Measurements from ENCODE around the gene TNPO1. TPM values are rescaled to one million over a fixed set of nuclear protein-coding genes. Genes with fewer than 3 reads are reported as not detected.

The TNPO1 gene
- total RNA-seq, 2 experiments from 2014 or later = 105 to 107 TPM

DNA sequence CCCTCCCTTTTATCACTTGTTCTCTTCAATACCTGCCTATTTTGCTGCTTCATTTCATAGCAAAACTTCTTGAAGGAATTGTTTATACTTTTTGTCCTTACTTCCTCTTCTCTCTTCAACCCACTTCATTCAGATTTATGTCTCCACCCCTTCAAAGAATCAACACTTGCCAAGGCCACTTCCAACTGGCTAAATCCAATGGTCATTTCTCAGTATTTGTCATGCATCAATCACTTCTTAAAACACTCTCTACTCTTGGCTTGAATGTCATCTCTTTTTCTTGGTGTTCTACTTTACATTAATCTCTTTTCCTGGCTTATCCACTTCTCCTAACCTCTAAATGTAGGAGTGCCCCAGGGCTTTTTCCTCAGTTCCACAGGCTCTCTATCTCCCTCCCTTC is 131.0 kb downstream of the TNPO1 start:
- H3K27me3 Mint-ChIP-seq (ENCODE audit: low read depth) = peaks cover 18% of the 10 kb centered on the region
- no peak overlapping the region for H3K27ac Mint-ChIP-seq
- DNase-seq = no peak
- no peaks in the 10 kb centered on the region for H3K9me3 Mint-ChIP-seq
- no peaks in the 10 kb centered on the region for H3K4me1 Mint-ChIP-seq (ENCODE audit: low read depth)
- no peaks in the 10 kb centered on the region for H3K36me3 Mint-ChIP-seq (ENCODE audit: low read depth)
- CTCF ChIA-PET = no interaction called here
- intact Hi-C loops (cut with micrococcal nuclease) = no loop called here
- no peak overlapping the region for H3K4me3 Mint-ChIP-seq

DNA sequence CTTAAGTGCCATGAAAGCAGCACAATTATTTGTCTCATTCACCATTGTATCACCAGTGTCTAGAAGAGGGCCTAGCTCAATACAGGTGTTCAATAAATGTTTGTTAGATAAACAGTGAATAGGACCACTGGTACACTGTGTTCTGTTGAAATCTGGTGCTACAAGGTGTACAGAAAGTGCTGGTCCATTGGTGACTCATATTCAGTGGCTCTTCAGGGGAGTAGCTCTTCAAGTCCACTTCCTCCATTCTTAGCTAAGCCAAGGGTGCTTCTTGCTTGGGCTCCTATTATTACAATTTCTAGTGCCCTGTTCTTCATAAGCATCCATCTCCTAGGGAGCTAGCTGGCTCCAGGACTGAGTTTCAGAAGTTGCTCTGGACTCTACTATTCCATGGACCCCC is 133.0 kb downstream of the TNPO1 start:
- CTCF ChIA-PET = interaction anchor here (1.6 kb wide), 1 partner anchor 254 kb away, joined by 3 read pairs; no protein-coding TSS in a partner anchor
- H3K9me3 Mint-ChIP-seq = no peaks in the 10 kb centered on the region

DNA sequence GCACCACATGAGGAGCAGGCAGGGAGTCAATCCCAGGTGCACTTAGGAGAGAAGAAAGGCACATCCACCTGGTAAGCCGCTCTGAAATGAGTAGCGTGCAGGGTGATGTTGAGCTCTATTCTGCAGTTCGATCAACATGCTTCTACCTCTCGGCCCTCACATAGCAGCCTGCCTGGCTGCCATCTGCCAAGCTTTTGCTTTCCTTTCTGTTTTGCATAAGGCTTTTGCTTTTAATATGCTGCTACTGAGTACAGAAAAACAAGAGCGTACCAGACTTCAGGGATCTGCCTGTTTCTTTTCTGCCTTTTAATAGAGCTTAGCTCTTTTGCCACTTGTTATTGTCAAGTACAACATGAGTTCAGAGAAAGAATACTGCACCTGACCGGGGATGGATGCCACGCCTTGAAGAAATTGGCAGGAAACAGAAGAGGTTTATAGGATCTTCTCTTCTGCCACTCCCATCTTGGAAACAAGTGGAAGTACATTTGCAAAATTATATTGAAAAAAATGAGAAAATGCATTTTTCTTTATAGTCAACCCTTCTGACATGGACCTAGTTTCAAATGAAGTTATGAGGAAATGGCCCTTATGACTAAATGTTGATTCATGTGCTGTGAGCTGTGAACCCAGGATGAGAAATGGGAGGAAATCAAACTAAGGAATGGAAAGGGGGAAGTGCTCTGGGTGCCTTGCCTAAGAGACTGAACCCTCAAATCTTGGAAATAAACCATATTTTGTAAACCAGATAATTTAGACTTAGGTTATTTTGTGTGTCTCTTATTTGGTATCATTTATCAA is 135.4 kb downstream of the TNPO1 start:
- H3K4me3 Mint-ChIP-seq = no peak overlapping the region
- CTCF ChIA-PET = no interaction called here
- DNase-seq = no peak
- peaks cover 8% of the 10 kb centered on the region for H3K4me1 Mint-ChIP-seq (ENCODE audit: low read depth)
- no peaks in the 10 kb centered on the region for H3K36me3 Mint-ChIP-seq (ENCODE audit: low read depth)
- H3K9me3 Mint-ChIP-seq = no peaks in the 10 kb centered on the region
- intact Hi-C loops (cut with micrococcal nuclease) = no loop called here
- peaks cover 37% of the 10 kb centered on the region for H3K27me3 Mint-ChIP-seq (ENCODE audit: low read depth)
- H3K27ac Mint-ChIP-seq = no peak overlapping the region

More for the DNA sequence above, 133.0 kb downstream of the TNPO1 start:
- H3K36me3 Mint-ChIP-seq (ENCODE audit: low read depth) = no peaks in the 10 kb centered on the region
- no peak overlapping the region for H3K4me3 Mint-ChIP-seq
- H3K27ac Mint-ChIP-seq = no peak overlapping the region
- DNase-seq = no peak
- H3K4me1 Mint-ChIP-seq (ENCODE audit: low read depth) = no peaks in the 10 kb centered on the region
- H3K27me3 Mint-ChIP-seq (ENCODE audit: low read depth) = peaks cover 26% of the 10 kb centered on the region
- intact Hi-C loops (cut with micrococcal nuclease) = no loop called here

DNA sequence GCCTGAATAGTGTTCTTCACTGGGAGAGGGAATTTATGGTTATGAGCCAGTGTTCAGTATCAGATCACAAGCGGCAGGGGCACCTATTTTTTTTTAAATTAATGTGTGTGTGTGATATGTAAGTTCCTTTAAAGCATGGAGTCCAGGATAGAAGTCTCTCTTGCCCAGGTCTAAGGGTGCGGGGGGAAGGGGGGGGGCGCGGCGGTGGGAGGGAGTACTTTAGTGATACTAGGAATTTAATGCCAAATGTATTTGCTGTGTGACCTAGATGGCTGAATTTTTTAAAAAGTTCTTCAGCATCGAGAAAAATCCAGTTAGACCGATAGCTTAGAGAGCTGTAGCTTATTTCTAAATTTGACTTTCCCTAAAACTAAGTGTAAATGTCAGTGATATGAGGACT is 137.9 kb downstream of the TNPO1 start:
- no peak for DNase-seq
- intact Hi-C loops (cut with micrococcal nuclease) = loop anchor here (2.0 kb wide), 3 partner anchors 138 to 496 kb away; partner anchors contain the start of gene TNPO1
- peaks cover 42% of the 10 kb centered on the region for H3K27me3 Mint-ChIP-seq (ENCODE audit: low read depth)
- no peak overlapping the region for H3K4me3 Mint-ChIP-seq
- no peak overlapping the region for H3K27ac Mint-ChIP-seq
- no peaks in the 10 kb centered on the region for H3K36me3 Mint-ChIP-seq (ENCODE audit: low read depth)
- H3K9me3 Mint-ChIP-seq = no peaks in the 10 kb centered on the region
- CTCF ChIA-PET = no interaction called here
- peaks cover 10% of the 10 kb centered on the region for H3K4me1 Mint-ChIP-seq (ENCODE audit: low read depth)

DNA sequence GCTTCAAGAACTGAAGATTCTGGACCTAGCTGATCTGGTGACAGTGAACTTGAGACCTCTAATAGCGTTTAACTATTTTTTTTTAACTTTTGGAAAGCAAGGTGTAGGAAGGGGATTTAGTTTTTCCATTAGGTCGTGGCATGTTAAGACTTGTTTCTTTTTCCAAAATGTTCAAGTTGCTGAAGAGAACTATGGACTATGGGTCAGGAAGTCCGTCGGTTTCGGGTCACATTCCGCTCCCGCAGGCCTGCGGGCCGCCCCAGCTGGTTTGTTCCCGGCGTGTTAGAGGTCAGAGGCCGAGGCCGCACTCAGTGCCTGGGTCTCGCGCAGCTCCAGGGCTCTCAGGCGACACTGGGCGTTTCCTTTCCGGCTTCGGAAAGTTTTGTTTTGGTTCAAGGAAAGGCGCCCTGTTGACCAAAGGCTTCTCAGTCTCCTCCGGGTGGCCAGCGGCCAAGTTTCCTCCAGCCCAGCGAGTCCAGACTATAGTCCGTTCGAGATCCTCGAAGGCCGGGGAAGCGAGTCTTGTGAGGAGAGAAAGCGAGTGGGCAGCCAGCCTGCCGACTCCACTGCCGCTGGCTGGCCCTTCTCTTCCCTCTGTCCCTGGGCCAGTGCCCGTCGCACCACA is 138.8 kb downstream of the TNPO1 start:
- intact Hi-C loops (cut with micrococcal nuclease) = loop anchor here (1.0 to 5.0 kb wide), 7 partner anchors 128 to 496 kb away; partner anchors contain the start of gene TNPO1
- peak; percentile 24 for DNase-seq
- CTCF ChIA-PET = interaction anchor here (1.9 to 2.1 kb wide), 2 partner anchors 246 to 344 kb away, joined by 4 to 7 read pairs; no protein-coding TSS in a partner anchor
- no peaks in the 10 kb centered on the region for H3K9me3 Mint-ChIP-seq
- H3K36me3 Mint-ChIP-seq (ENCODE audit: low read depth) = no peaks in the 10 kb centered on the region
- H3K27me3 Mint-ChIP-seq (ENCODE audit: low read depth) = peaks cover 47% of the 10 kb centered on the region
- peak overlapping the region; percentile 63 for H3K27ac Mint-ChIP-seq
- H3K4me1 Mint-ChIP-seq (ENCODE audit: low read depth) = peaks cover 10% of the 10 kb centered on the region
- peak overlapping the region; percentile 91 for H3K4me3 Mint-ChIP-seq

DNA sequence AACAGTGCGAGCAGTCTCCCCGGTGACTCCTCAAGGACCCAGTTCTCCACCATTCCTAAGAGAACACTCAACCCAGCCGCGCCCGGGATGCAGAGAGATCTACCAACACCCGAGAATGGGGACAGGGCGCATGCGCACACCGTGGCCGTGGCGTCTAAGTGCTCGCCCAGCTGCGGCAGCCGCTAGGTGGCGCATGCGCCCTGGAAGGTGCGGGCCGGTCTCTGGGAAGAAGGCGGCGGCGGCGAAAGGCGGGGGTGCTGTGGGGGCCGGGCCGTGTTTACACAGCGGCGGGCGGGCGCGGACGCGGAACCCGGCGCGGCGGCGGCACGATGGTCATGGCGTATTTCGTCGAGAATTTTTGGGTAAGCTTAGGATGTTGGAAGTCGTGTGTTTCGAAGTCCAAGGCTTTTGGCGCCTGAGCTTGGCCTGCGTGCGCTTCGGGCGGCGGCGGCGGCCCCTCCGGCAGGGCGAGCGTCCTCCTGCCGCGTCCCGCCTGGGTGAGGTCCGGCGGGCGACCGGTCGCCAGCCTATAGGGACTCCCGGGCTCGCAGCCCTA is 139.4 kb downstream of the TNPO1 start, which contains the start of gene FCHO2:
Gene FCHO2 (plus strand): TSS at position 274 of the 556 bp plus-strand sequence. CDS start 56 bp downstream, at position 330.
- DNase-seq = peak; percentile 95
- intact Hi-C loops (cut with micrococcal nuclease) = loop anchor here (1.0 to 5.0 kb wide), 7 partner anchors 127 to 495 kb away; partner anchors contain the start of gene TNPO1
- no peaks in the 10 kb centered on the region for H3K9me3 Mint-ChIP-seq
- CTCF ChIA-PET = interaction anchor here (0.6 to 2.1 kb wide), 7 partner anchors 11 to 504 kb away, joined by 3 to 7 read pairs (median 4); no protein-coding TSS in a partner anchor
- H3K27me3 Mint-ChIP-seq (ENCODE audit: low read depth) = peaks cover 47% of the 10 kb centered on the region
- peaks cover 10% of the 10 kb centered on the region for H3K4me1 Mint-ChIP-seq (ENCODE audit: low read depth)
- peak within 1 kb of the TSS; percentile 91 for H3K4me3 Mint-ChIP-seq
- H3K27ac Mint-ChIP-seq = peak within 1 kb of the TSS; percentile 63
- no peaks in the 10 kb centered on the region for H3K36me3 Mint-ChIP-seq (ENCODE audit: low read depth)

DNA sequence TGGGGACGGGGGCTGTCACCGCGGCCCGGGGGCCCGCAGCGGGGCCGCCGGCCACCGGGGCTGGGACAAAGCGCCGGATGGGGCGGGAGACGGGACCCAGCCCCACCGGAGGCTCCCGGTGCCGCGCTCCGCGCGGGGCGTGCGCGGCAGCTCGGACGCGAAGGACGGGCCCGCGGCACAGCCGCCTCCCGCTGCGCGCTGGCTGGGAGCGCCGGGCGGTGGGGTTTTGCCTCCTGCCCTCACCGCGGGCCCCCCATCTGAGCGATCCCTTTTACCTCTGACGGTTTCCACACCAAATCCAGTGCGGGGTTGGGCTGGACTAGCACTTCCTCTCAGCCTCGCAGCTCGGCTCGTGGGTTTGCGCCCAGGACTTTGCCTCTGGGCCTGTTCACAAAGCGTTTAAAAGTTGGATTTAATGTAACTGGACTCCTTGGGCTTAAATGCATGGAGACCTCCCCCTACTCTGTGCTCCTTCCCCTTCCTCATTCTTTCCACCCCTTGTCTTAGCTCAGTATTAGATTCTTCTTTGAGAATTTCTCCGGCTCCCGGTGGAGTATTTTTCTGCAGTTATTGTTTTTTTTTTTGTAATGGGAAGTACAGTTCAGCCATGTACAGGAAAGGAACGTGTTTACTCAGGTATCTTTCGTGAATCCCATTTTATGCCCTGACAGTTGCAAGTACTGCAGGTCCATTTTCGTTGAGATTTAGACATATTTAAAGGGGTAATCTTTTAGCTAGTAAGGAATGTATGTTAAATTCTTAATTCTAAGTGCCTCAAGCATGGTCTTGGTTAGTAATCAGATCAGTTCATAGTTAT is 140.1 kb downstream of the TNPO1 start:
- peaks cover 47% of the 10 kb centered on the region for H3K27me3 Mint-ChIP-seq (ENCODE audit: low read depth)
- no peaks in the 10 kb centered on the region for H3K9me3 Mint-ChIP-seq
- H3K4me1 Mint-ChIP-seq (ENCODE audit: low read depth) = peaks cover 10% of the 10 kb centered on the region
- no peak overlapping the region for H3K27ac Mint-ChIP-seq
- CTCF ChIA-PET = interaction anchor here (0.6 to 2.1 kb wide), 11 partner anchors 10 to 503 kb away, joined by 3 to 7 read pairs (median 3); no protein-coding TSS in a partner anchor
- H3K4me3 Mint-ChIP-seq = peak overlapping the region; percentile 68
- DNase-seq = peak; percentile 10
- intact Hi-C loops (cut with micrococcal nuclease) = loop anchor here (5.0 kb wide), 2 partner anchors 341 to 344 kb away; no protein-coding TSS in a partner anchor
- no peaks in the 10 kb centered on the region for H3K36me3 Mint-ChIP-seq (ENCODE audit: low read depth)

DNA sequence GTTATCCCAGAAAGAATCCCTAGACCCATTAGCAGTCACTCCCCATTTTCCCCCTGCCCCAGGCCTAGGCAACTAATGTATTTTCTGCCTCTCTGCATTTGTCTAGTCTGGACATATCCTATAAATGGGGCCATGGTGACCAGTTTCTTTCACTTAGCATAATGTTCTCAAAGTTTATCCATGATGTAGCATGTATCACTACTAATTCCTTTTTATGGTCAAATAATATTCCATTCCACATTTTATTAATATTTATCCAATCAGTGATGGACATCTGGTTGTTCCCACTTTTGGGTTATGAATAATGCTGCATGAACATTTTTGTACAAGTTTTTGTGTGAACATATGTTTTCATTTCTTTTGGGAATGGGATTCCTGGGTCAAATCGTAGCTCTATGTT is 140.9 kb downstream of the TNPO1 start:
- CTCF ChIA-PET = interaction anchor here (0.8 to 2.1 kb wide), 3 partner anchors 213 to 257 kb away, joined by 3 to 7 read pairs (median 4); no protein-coding TSS in a partner anchor
- H3K36me3 Mint-ChIP-seq (ENCODE audit: low read depth) = no peaks in the 10 kb centered on the region
- intact Hi-C loops (cut with micrococcal nuclease) = loop anchor here (5.0 kb wide), 2 partner anchors 340 to 345 kb away; no protein-coding TSS in a partner anchor
- H3K4me3 Mint-ChIP-seq = no peak overlapping the region
- peaks cover 10% of the 10 kb centered on the region for H3K4me1 Mint-ChIP-seq (ENCODE audit: low read depth)
- no peak for DNase-seq
- H3K27ac Mint-ChIP-seq = no peak overlapping the region
- no peaks in the 10 kb centered on the region for H3K9me3 Mint-ChIP-seq
- peaks cover 48% of the 10 kb centered on the region for H3K27me3 Mint-ChIP-seq (ENCODE audit: low read depth)

DNA sequence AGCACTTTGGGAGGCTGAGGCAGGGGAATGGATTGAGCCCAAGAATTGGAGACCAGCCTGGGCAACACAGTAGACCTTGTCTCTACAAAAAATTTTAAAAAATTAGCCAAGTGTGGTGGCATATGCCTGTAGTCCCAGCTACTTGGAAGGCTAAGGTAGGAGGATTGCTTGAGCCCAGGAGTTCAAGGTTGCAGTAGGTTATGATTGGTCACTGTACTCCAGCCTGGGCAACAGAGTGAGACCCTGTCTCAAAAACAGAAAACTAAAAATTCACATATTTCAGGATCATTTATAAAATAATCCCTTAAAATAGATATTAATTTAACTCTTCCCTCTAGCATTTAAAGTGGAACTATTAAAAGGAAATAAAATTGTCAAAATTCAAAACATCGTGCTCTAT is 142.8 kb downstream of the TNPO1 start:
- Mint-ChIP-seq H3K4me1 (ENCODE audit: low read depth) (peaks cover 10% of the 10 kb centered on the region), H3K4me3 (no peak overlapping the region), H3K36me3 (ENCODE audit: low read depth) (no peaks in the 10 kb centered on the region), H3K27ac (no peak overlapping the region), H3K9me3 (no peaks in the 10 kb centered on the region), H3K27me3 (ENCODE audit: low read depth) (peaks cover 46% of the 10 kb centered on the region)
- CTCF ChIA-PET = interaction anchor here (0.6 kb wide), 1 partner anchor 632 kb away, joined by 3 read pairs; no protein-coding TSS in a partner anchor
- intact Hi-C loops (cut with micrococcal nuclease) = loop anchor here (5.0 kb wide), 2 partner anchors 338 to 347 kb away; no protein-coding TSS in a partner anchor
- no peak for DNase-seq

Measured in activated naive CD4-positive, alpha-beta T cell treated with anti-CD3 and anti-CD28 coated beads for 36 hours (primary cell).